Measurements from ENCODE around the gene RNF123. TPM values are rescaled to one million over a fixed set of nuclear protein-coding genes. Genes with fewer than 3 reads are reported as not detected.
A peak's percentile ranks its signal among the peaks of the same experiment; 100 is the strongest.

The RNF123 gene
- total RNA-seq, 4 donors from 2014 or later = 23.6 to 88.3 (median 33.9) TPM

DNA sequence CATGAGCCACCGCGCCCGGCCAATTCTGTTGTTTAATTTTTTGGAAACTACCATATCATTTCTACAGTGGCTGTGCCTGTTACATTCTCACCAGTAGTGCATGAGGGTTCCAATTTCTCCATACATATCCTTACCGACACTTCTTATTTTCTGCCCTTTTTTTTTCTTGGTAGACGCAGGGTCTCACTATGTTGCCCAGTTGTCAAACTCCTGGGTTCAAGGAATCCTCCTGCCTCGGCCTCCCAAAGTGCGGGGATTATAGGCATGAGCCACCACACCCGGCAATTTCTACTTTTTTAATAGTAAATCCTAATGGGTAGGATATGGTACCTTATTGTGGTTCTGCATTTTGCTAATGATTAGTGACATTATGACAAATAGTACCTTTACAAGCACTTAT, 20.5 kb downstream of the RNF123 start:
- no peaks in the 10 kb centered on the region for H3K27me3 ChIP-seq
- H3K4me3 ChIP-seq = no peak overlapping the region
- DNase-seq (ENCODE audit: low spot score in 2 of 2) = no peak
- no peak overlapping the region for H3K27ac ChIP-seq
- no peaks in the 10 kb centered on the region for H3K9me3 ChIP-seq
- no peaks in the 10 kb centered on the region for H3K4me1 ChIP-seq
- H3K36me3 ChIP-seq = peaks cover 35% of the 10 kb centered on the region
- WGBS = over 99% methylated on average over 8 of the region's 8 CpGs
- TF ChIP-seq EP300 (IDR thresholded peaks at IDR 0.05) = no peak
- no peak for TF ChIP-seq POLR2AphosphoS5 (IDR thresholded peaks at IDR 0.05)
- TF ChIP-seq, protein P1, sequence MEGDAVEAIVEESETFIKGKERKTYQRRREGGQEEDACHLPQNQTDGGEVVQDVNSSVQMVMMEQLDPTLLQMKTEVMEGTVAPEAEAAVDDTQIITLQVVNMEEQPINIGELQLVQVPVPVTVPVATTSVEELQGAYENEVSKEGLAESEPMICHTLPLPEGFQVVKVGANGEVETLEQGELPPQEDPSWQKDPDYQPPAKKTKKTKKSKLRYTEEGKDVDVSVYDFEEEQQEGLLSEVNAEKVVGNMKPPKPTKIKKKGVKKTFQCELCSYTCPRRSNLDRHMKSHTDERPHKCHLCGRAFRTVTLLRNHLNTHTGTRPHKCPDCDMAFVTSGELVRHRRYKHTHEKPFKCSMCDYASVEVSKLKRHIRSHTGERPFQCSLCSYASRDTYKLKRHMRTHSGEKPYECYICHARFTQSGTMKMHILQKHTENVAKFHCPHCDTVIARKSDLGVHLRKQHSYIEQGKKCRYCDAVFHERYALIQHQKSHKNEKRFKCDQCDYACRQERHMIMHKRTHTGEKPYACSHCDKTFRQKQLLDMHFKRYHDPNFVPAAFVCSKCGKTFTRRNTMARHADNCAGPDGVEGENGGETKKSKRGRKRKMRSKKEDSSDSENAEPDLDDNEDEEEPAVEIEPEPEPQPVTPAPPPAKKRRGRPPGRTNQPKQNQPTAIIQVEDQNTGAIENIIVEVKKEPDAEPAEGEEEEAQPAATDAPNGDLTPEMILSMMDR (IDR thresholded peaks at IDR 0.05) = no peak
- no peak for TF ChIP-seq POLR2A (IDR thresholded peaks at IDR 0.05)

DNA sequence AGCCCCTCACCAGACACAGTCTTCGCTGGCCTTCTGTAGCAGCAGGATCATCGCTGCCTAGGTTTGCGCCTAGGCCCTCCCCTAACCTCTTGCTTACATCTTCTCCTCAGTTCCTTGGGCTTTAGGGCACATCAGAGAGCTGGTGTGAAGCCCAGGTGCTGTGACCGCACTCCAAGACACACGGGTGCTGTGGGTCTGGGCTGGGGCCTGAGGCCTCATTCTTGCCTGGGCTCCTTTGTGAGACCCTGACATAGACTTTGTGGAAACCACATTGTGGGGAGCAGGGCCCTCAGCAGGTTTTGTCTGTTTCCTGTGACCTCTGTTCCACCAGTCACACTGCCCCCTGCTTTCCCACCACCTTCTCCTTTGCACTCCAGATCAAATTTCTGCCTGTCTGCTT, 22.1 kb downstream of the RNF123 start:
- TF ChIP-seq POLR2A (IDR thresholded peaks at IDR 0.05) (no peak), POLR2AphosphoS5 (IDR thresholded peaks at IDR 0.05) (no peak), EP300 (IDR thresholded peaks at IDR 0.05) (no peak)
- TF ChIP-seq, protein P1 (IDR thresholded peaks at IDR 0.05) = no peak
- no peak overlapping the region for H3K4me3 ChIP-seq
- peaks cover 26% of the 10 kb centered on the region for H3K36me3 ChIP-seq
- no peaks in the 10 kb centered on the region for H3K4me1 ChIP-seq
- H3K27ac ChIP-seq = no peak overlapping the region
- DNase-seq (ENCODE audit: low spot score in 2 of 2) = peak in 1 of 2 donors; percentile 25
- no peaks in the 10 kb centered on the region for H3K27me3 ChIP-seq
- WGBS = 91% methylated on average over 5 of the region's 5 CpGs
- H3K9me3 ChIP-seq = no peaks in the 10 kb centered on the region

DNA sequence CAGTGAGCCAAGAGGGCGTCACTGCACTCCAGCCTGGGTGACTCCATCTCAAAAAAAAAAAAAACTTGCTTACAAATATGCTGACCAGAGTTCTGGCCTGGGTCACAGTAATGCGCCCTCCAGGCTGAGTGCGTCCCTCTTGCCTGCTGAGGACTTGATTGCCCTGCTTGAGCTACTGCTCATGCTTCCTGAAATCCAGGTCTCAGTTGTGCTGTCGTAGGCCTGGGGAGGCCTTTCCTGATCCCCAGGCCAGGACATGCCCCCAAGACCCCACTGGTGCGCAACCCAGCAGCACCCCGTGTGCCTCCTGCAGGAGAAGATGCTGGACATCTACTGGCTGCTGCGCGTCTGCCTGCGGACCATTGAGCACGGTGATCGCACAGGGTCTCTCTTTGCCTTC, 22.8 kb downstream of the RNF123 start:
- Histone ChIP-seq H3K27ac (no peak overlapping the region), H3K9me3 (no peaks in the 10 kb centered on the region), H3K27me3 (no peaks in the 10 kb centered on the region), H3K4me3 (no peak overlapping the region), H3K36me3 (peaks cover 20% of the 10 kb centered on the region), H3K4me1 (no peaks in the 10 kb centered on the region)
- TF ChIP-seq, protein P1 (IDR thresholded peaks at IDR 0.05) = no peak
- TF ChIP-seq EP300 (IDR thresholded peaks at IDR 0.05) (no peak), POLR2AphosphoS5 (IDR thresholded peaks at IDR 0.05) (no peak)
- DNase-seq (ENCODE audit: low spot score in 2 of 2) = peak in 1 of 2 donors; percentile 26
- WGBS = 93% methylated on average over 11 of the region's 11 CpGs

DNA sequence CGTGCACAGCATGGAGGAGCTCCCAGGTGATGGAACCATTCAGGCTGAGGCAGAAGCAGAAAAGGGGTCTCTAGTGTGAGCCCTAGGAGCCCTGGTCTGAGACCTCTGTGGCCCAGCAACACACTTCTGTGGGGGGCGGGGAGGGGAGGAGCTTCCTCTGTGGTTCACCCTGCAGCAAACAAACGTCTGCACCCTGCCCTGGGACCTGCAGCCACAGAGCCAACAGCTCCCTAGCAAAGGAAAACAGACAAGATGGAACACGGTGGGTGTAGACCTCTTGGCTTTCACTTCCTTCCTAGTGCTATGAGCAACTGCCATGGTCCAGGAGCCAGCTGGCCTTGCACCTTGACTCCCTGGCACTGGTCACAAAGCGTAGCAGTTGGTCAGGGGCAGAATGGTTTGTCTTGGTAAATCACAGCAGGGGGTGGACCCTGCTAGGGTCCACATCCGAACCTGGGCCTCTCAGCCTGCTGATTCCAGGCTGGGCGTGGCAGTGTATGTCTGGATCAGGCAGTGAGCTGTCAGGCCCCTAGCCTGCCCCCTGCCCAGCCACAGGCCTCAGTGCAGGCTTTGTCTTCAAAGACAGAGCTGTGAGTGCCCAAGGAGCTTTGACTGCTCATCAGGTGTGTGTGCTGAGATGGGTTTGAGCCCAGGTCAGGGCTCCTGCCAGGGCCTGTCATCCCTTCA, 23.4 kb downstream of the RNF123 start:
- H3K27me3 ChIP-seq = no peaks in the 10 kb centered on the region
- 61% methylated on average over 7 of the region's 7 CpGs for WGBS
- H3K36me3 ChIP-seq = peaks cover 19% of the 10 kb centered on the region
- H3K4me1 ChIP-seq = peaks cover 5% of the 10 kb centered on the region
- no peak overlapping the region for H3K27ac ChIP-seq
- no peak overlapping the region for H3K4me3 ChIP-seq
- H3K9me3 ChIP-seq = no peaks in the 10 kb centered on the region
- no peak for TF ChIP-seq POLR2AphosphoS5 (IDR thresholded peaks at IDR 0.05)
- TF ChIP-seq, protein P1 (IDR thresholded peaks at IDR 0.05) = no peak
- no peak for TF ChIP-seq POLR2A (IDR thresholded peaks at IDR 0.05)
- TF ChIP-seq EP300 (IDR thresholded peaks at IDR 0.05) = no peak
- no peak for DNase-seq (ENCODE audit: low spot score in 2 of 2)

DNA sequence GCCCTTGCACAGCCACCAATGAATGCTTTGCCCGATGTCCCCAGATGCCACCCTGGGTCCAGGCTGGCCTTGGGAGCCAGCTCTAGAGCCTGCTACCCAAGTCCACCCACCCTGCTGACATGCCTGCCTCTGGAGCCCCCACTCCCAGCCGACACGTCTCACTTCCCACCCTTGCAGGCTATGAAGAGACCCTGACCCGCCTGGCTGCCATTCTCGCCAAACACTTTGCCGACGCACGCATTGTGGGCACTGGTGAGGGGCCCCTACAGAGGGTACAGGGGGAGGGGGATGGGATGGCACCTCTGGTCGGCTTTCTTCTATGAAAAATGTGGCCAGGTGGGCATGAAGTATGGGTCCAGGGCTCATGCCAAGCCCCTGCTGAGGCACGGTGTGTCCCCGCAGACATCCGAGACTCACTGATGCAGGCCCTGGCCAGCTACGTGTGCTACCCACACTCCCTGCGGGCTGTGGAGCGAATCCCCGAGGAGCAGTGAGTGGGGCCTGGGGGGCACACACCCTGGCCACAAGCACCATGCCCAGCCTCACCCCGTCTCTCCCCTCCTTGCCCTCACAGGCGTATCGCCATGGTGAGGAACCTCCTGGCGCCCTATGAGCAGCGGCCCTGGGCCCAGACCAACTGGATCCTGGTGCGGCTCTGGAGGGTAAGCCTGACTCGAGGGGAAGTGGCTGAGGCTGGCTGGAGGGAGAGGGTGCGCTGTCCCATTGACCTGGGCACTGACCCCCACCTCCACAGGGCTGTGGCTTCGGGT, 24.2 kb downstream of the RNF123 start:
- 94% methylated on average over 13 of the region's 25 CpGs for WGBS
- Histone ChIP-seq H3K9me3 (no peaks in the 10 kb centered on the region), H3K4me1 (peaks cover 12% of the 10 kb centered on the region), H3K27ac (no peak overlapping the region), H3K4me3 (no peak overlapping the region), H3K36me3 (peaks cover 19% of the 10 kb centered on the region), H3K27me3 (no peaks in the 10 kb centered on the region)
- DNase-seq (ENCODE audit: low spot score in 2 of 2) = no peak
- no peak for TF ChIP-seq EP300 (IDR thresholded peaks at IDR 0.05)
- no peak for TF ChIP-seq POLR2A (IDR thresholded peaks at IDR 0.05)
- TF ChIP-seq, protein P1 (IDR thresholded peaks at IDR 0.05) = no peak
- no peak for TF ChIP-seq POLR2AphosphoS5 (IDR thresholded peaks at IDR 0.05)
